GM18517 (cell line): ENCODE results near the gene GOLIM4.
"Not testable (repeated sequence)": the region's sequence is repeated elsewhere in the genome, so short reads cannot be mapped to it uniquely, and the experiment has no call there.

Source experiments
- ATAC-seq: cut with Tn5 transposase; IDR thresholded peaks from one replicate; pipeline ENCODE4 v1.9.1; 2021; ENCODE audit warnings: mild to moderate bottlenecking, moderate library complexity; ENCODE audit not compliant: unreplicated experiment

Gene GOLIM4

GRCh38 chr3:168048414-168049330, 47.1 kb downstream of the GOLIM4 start:
- ATAC-seq = no peak

- no peak for ATAC-seq
These were observed 47.8 kb downstream of the GOLIM4 start for GRCh38 chr3:168047936-168048335.

GRCh38 chr3:168047190-168047795, 48.4 kb downstream of the GOLIM4 start:
- peak; percentile 76 for ATAC-seq

DNA sequence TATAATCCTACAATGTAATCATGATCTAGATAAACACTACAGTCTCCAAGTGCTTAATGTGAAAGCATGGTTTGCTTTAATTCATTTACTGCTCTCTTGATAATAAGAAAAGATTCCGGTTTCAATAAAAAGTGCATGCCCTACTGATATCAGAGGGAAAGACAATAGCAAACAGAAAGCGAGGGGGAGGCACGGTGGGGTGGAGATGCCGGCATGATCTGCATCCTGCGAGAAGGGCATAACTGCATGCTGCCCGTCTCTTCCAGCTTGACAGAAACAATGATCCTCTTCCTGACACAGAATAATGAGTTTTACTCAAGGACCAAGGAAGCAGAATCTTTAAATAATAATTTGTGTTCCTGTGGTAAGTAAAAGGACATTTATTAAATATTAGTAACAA, 51.7 kb downstream of the GOLIM4 start:
- ATAC-seq = no peak

- ATAC-seq = peak; percentile 64
These were observed 55.0 kb downstream of the GOLIM4 start for GRCh38 chr3:168040607-168041208.

GRCh38 chr3:168037020-168037419, 58.7 kb downstream of the GOLIM4 start:
- ATAC-seq = no peak

GRCh38 chr3:168036619-168037018, 59.1 kb downstream of the GOLIM4 start:
- ATAC-seq = no peak

DNA sequence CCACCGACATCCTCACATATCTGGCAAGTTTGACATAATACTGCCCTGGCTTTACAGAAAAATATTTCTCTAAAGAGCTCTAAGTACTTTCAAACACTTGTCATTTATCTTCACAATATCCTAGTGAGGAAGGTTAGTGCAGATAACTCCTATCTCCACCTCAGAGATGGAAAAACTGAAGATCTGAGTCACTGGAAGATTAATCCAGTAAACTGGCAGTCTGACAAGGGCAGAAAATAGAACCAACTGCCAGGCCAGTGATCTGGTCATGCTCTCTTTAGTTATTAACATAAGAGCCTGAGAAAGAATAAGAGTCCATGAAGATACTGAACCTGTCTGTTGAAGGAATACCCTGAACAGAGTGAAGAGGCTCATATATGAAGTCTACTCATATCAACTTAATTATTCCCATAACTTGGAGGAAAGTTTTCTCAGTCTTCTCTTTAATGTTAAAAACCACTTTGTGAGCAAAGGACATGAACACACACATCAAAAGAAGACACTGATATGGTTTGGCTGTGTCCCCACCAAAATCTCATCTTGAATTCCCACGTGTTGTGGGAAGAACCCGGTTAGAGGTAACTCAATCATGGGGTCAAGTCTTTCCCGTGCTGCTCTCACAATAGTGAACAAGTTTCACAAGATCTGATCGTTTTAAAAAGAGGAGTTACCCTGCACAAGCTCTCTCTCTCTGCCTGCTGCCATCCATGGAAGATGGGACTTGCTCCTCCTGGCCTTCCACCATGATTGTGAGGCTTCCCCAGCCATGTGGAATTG, 61.4 kb downstream of the GOLIM4 start:
- ATAC-seq = no peak

DNA sequence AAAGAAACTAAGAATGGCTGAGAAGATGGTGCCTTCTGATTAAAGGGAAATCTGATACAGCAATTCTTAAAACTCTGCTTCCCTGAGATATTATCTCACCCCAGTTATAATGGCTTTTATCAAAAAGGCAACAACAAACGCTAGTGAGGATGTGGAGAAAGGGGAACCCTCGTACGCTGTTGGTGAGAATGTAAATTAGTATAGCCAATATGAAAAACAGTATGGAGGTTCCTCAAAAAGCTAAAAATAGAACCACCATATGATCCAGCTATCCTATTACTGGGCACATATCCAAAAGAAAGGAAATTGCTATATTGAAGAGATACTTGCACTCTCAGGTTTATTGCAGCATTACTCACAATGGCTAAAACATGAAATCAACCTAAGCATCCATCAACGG, 65.1 kb downstream of the GOLIM4 start:
- no peak for ATAC-seq

GRCh38 chr3:168029705-168030104, 66.0 kb downstream of the GOLIM4 start:
- no peak for ATAC-seq

DNA sequence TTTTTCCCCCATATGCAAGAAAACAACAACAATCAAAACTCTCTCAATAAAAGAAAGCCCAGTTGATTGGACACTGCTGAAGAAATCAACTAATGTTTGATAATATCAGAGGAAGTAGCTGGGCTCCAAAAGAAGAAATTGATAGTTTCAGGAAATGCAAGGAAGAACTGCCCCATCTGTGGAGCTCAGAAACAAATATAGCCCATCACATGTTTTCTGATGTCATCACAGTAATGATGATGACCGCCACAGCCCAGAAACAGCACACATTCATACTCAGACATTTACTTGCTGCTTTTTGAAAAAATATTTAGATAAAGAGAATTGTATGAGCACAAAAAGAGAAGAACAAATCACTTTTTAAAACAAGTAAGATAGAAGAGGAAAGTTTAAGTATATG, 67.6 kb downstream of the GOLIM4 start:
- no peak for ATAC-seq

GRCh38 chr3:168026764-168027163, 69.0 kb downstream of the GOLIM4 start:
- no peak for ATAC-seq

GRCh38 chr3:168025076-168025475, 70.6 kb downstream of the GOLIM4 start:
- no peak for ATAC-seq

DNA sequence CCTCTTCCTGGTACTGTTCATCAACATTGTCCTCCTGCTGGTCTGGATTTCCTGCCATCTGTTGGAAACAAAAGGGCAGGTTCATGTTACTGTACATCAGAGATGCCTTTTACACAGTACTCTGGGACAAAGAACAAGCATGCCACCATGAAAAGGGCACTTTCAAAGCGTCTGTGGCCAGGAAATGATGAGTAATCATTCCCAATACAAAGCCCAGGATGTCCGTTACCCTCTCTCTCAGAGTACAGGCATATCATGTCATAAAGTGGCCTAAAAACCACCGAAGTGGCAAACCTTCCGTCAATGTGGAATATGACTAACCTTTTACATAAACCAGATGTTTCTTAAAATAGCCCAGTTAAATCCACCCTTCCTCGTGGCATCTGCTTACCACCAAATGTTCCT, 71.2 kb downstream of the GOLIM4 start:
- ATAC-seq = peak; percentile 49

DNA sequence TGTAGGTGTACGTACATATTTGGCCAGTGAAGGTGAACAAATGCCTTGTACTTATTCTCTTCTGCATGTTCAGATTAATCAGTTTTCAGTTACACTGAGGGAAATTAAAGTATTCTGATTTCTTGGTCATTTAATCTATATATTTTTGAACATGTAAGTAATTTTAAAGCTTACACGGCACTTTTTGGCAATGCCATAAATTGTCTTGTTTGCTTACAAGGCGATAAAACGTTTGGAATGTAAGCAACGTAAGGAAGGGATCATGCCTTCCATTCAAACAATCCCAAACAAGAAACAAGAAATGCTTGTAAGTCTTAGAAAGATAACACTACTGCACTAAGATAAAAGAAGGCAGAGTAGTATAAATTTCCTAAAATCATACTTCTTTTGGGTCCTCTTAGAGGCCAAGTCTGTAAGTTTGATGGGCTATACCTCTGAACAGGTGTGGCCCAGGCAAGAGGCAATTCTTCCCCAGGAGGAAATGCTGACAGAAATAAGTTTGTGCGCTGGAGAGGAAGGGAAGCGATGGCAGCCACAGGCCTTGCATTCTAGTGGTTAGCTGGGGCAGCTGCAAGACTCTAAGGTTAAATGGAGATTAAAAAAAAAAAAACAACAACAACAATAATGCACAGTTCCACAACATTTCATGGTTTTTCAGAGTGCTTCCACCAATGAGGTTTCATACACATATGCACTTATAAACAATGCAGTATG, 73.8 kb downstream of the GOLIM4 start:
- no peak for ATAC-seq

- not testable (repeated sequence) for ATAC-seq
These were observed 84.4 kb downstream of the GOLIM4 start for GRCh38 chr3:168011280-168011679.

- no peak for ATAC-seq
These were observed 89.1 kb downstream of the GOLIM4 start for GRCh38 chr3:168006584-168006983.

- no peak for ATAC-seq
These were observed 91.8 kb downstream of the GOLIM4 start for GRCh38 chr3:168003911-168004310.

DNA sequence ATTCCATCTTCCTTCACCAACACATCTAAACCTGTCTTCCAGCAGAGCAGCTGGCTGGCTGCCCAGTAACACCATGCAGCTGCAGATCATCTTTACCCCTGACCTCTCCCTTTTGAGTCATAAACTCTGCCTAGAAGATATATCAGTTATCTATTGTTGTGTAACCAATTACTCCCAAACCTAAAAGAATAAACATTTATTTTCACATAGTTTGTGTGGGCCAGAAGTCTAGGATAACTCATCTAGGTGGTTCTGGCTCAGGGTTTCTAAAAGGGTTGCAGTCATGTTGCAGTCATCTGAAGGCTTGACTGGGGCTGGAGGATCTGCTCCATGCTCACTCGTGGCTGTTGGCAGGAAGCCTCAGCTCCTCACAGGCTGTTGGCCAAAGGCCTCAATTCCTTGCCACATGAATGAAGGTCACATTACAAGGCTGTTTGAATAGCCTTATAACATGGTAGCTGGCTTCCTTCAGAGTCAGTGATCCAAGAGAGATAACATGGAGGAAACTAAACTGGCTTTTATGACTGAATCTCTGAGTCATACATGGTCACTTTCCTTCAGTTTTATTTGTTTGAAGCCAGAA, 92.8 kb downstream of the GOLIM4 start:
- ATAC-seq = no peak

DNA sequence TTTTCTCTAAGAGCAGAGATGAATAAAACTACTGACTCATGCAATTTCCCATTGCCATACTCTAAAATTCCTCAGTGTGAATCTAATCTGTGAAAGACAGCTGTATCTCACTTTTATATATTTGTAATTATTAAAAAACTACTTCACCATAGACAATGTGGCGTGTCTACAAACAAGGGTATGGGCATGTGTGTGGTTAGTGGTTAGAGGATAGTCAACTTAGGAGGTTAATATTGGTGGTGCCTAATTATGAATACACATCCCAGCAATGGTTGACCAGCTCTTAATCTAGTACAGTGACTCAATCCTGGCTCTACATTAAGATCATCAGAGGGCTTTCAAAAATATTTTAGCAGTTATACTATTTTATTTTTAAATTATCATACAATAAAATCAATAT, 94.5 kb downstream of the GOLIM4 start:
- ATAC-seq = no peak
